OCI-LY1 (cell line): ENCODE data around the gene KRTAP1-1.

Source experiments
- H2AFZ ChIP-seq: fragments of 200-600 bp; sonication (generic), shearing (Covaris generic); 2 replicates; pipeline ENCODE4 v1.6.0; 2014; ENCODE audit warnings: antibody characterized with exemption, mild to moderate bottlenecking, low read length
- H3F3A ChIP-seq: fragments of 200-600 bp; sonication (generic), shearing (Covaris generic); 2 replicates; pipeline ENCODE4 v1.6.0; 2014; ENCODE audit warnings: mild to moderate bottlenecking, antibody characterized with exemption, low read length, moderate library complexity; ENCODE audit not compliant: insufficient read depth
- H3K27ac ChIP-seq: fragments of 200-600 bp; sonication (generic); 2 replicates; pipeline ENCODE4 v1.5.1; 2014; ENCODE audit warnings: low read length, mixed run types, mild to moderate bottlenecking, low read depth; ENCODE audit not compliant: poor library complexity, severe bottlenecking
- H3K27me3 ChIP-seq: fragments of 200-600 bp; sonication (generic); 2 replicates; pipeline ENCODE4 v1.6.0; 2014; ENCODE audit warnings: antibody characterized with exemption, mild to moderate bottlenecking, low read length, moderate library complexity; ENCODE audit not compliant: insufficient read depth
- H3K36me3 ChIP-seq: fragments of 200-600 bp; sonication (generic); 2 replicates; pipeline ENCODE4 v1.6.1; 2014; ENCODE audit warnings: mild to moderate bottlenecking, antibody characterized with exemption, low read length, moderate library complexity, mixed read lengths; ENCODE audit not compliant: insufficient read depth
- H3K4me1 ChIP-seq: fragments of 200-600 bp; sonication (generic); 2 replicates; pipeline ENCODE4 v1.5.1; 2014; ENCODE audit warnings: mild to moderate bottlenecking, low read length, moderate library complexity; ENCODE audit not compliant: insufficient read depth, severe bottlenecking
- H3K4me2 ChIP-seq: fragments of 200-600 bp; sonication (generic), shearing (Covaris generic); 2 replicates; pipeline ENCODE4 v1.6.1; 2014; ENCODE audit warnings: low read length
- H3K4me3 ChIP-seq: fragments of 200-600 bp; sonication (generic); 2 replicates; pipeline ENCODE4 v1.5.1; 2014; ENCODE audit warnings: low read length, low read depth, mild to moderate bottlenecking, mixed read lengths; ENCODE audit not compliant: poor library complexity, severe bottlenecking
- H3K79me2 ChIP-seq: fragments of 200-600 bp; shearing (Covaris generic); 2 replicates; pipeline ENCODE4 v1.6.1; 2016; ENCODE audit warnings: mixed run types, low read length, mixed read lengths; ENCODE audit not compliant: insufficient read depth
- H3K9ac ChIP-seq: fragments of 200-600 bp; sonication (generic), shearing (Covaris generic); 2 replicates; pipeline ENCODE4 v1.6.1; 2014; ENCODE audit warnings: mild to moderate bottlenecking, low read length, mixed read lengths
- H3K9me2 ChIP-seq: fragments of 200-600 bp; sonication (generic), shearing (Covaris generic); 2 replicates; pipeline ENCODE4 v1.6.1; 2014; ENCODE audit warnings: low read depth, mild to moderate bottlenecking, low read length, mixed read lengths
- H3K9me3 ChIP-seq: fragments of 200-600 bp; shearing (Covaris generic); 2 replicates; pipeline ENCODE4 v1.6.1; 2014; ENCODE audit warnings: low read length, mixed read lengths
- H4K20me1 ChIP-seq: fragments of 200-600 bp; sonication (generic), shearing (Covaris generic); 2 replicates; pipeline ENCODE4 v1.6.0; 2016; ENCODE audit warnings: mild to moderate bottlenecking, low read length; ENCODE audit not compliant: insufficient read depth
- EZH2 ChIP-seq: fragments of 200-600 bp; sonication (generic), shearing (Covaris generic); IDR thresholded peaks from 2 replicates; pipeline ENCODE4 v1.8.0; 2017; ENCODE audit warnings: borderline replicate concordance, mixed run types, mild to moderate bottlenecking, antibody characterized with exemption, low read length, moderate library complexity, mixed read lengths
- TF ChIP-seq, protein P1 (sequence below): fragments of 200-600 bp; sonication (generic), shearing (Covaris generic); IDR thresholded peaks from 2 replicates; pipeline ENCODE4 v1.5.1; 2017; ENCODE audit warnings: mild to moderate bottlenecking, antibody characterized with exemption, low read length, moderate library complexity, mixed read lengths

The KRTAP1-1 gene

DNA sequence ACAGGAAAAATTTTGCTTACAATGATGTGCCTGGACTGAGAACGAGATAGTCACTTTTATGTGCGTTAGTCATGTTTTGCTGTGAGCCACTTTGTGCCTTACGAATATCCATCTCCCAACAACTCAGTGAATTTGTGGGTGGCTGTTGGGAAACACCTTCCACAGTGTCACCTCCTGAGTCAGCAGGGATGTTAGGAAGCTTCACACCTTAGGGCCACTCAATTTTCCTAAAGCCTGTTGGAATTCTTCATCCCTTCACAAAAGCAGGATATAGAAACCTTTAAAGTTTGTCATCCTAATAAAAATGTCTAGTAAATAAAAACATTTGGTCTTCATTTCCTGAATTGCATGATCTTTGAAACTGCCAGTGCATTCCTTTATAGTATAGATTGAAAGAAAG, 28.1 kb downstream of the KRTAP1-1 start:
- Histone ChIP-seq H3K4me3 (no peak overlapping the region), H3K4me2 (no peak overlapping the region), H3K36me3 (no peaks in the 10 kb centered on the region), H3K4me1 (no peaks in the 10 kb centered on the region), H3K27ac (no peak overlapping the region), H2AFZ (no peak overlapping the region), H3K79me2 (no peaks in the 10 kb centered on the region), H3F3A (no peaks in the 10 kb centered on the region), H3K9me2 (no peaks in the 10 kb centered on the region), H3K27me3 (no peaks in the 10 kb centered on the region), H3K9me3 (no peaks in the 10 kb centered on the region), H4K20me1 (no peaks in the 10 kb centered on the region), H3K9ac (no peak overlapping the region)
- no peak for TF ChIP-seq EZH2
- TF ChIP-seq, protein P1, sequence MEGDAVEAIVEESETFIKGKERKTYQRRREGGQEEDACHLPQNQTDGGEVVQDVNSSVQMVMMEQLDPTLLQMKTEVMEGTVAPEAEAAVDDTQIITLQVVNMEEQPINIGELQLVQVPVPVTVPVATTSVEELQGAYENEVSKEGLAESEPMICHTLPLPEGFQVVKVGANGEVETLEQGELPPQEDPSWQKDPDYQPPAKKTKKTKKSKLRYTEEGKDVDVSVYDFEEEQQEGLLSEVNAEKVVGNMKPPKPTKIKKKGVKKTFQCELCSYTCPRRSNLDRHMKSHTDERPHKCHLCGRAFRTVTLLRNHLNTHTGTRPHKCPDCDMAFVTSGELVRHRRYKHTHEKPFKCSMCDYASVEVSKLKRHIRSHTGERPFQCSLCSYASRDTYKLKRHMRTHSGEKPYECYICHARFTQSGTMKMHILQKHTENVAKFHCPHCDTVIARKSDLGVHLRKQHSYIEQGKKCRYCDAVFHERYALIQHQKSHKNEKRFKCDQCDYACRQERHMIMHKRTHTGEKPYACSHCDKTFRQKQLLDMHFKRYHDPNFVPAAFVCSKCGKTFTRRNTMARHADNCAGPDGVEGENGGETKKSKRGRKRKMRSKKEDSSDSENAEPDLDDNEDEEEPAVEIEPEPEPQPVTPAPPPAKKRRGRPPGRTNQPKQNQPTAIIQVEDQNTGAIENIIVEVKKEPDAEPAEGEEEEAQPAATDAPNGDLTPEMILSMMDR, result no peak

DNA sequence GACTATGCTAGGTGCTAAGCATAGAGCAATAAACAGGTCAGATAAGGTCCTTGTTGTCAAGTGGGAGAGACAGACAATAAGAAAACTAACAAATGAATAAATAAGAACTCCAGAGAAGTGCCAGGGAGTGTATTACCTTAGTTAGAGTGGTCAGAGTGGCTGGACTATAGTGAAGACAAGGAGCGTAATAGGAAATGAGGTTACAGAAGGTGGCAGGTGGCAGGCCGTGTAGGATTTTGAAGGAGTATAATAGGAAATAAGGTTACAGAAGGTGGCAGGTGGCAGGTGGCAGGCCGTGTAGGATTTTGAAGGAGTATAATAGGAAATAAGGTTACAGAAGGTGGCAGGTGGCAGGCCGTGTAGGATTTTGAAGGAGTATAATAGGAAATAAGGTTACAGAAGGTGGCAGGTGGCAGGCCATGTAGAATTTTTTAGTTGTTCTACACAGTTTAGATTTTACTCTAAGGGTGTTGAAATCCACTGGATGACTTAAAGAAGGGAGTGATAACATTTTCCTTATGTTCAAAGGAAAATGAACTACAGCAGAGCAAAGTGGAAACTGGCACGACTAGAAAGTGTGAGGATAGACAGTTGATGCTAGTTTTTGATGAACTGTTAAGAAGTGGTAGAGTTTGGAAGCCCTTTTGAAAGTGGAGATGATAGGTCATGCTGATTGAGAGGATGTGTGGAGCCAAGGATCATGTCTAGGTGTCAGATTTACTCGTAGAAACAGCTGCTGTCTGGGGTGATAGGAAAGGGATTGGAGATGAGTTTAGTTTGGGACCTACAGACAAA, 28.7 kb downstream of the KRTAP1-1 start:
- Histone ChIP-seq H3K36me3 (no peaks in the 10 kb centered on the region), H3K4me1 (no peaks in the 10 kb centered on the region), H2AFZ (no peak overlapping the region), H3K4me2 (no peak overlapping the region), H3K9me2 (no peaks in the 10 kb centered on the region), H3K4me3 (no peak overlapping the region), H3K79me2 (no peaks in the 10 kb centered on the region), H3F3A (no peaks in the 10 kb centered on the region), H3K27ac (no peak overlapping the region), H3K27me3 (no peaks in the 10 kb centered on the region), H4K20me1 (no peaks in the 10 kb centered on the region), H3K9me3 (no peaks in the 10 kb centered on the region), H3K9ac (no peak overlapping the region)
- TF ChIP-seq EZH2, result no peak
- TF ChIP-seq, protein P1, result no peak

DNA sequence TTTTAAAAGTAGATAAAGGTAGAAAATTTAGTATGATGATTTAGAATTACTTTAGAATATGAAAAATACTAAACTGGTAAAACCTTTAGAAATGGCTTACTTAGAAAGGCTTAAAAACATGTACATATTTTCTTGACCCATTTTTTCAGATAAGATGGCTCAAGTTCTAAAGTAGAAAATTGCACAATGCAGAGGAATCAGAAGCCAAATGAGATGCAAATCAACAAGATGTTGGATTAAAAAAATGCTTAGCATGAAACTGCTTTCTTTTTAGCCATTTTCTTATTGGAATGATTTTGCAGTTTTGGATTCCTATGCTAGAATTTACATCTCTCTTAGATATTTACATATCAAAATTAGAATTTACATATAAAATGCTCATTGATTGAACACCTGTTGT, 30.8 kb downstream of the KRTAP1-1 start:
- no peak overlapping the region for H2AFZ ChIP-seq
- H3K36me3 ChIP-seq, result no peaks in the 10 kb centered on the region
- no peaks in the 10 kb centered on the region for H3K9me2 ChIP-seq
- H3F3A ChIP-seq, result no peaks in the 10 kb centered on the region
- H3K9me3 ChIP-seq, result no peaks in the 10 kb centered on the region
- H3K4me2 ChIP-seq, result no peak overlapping the region
- H4K20me1 ChIP-seq, result no peaks in the 10 kb centered on the region
- no peak overlapping the region for H3K4me3 ChIP-seq
- H3K9ac ChIP-seq, result no peak overlapping the region
- H3K27me3 ChIP-seq, result no peaks in the 10 kb centered on the region; the same call in 1 of the 2 replicates
- H3K4me1 ChIP-seq, result no peaks in the 10 kb centered on the region
- no peak overlapping the region for H3K27ac ChIP-seq
- no peak for TF ChIP-seq EZH2
- TF ChIP-seq, protein P1, result no peak
- H3K79me2 ChIP-seq, result no peaks in the 10 kb centered on the region
